ENCODE results near the gene B3GAT1. TPM values are rescaled to one million over a fixed set of nuclear protein-coding genes. Genes with fewer than 3 reads are reported as not detected.

Gene B3GAT1
- total RNA-seq, 3 donors from 2014 or later: 0.16 to 2.9 (median 2.8) TPM

- intact Hi-C loops (cut with DNase I; ENCODE audit: low total_unique reads): no loop called here
- Histone ChIP-seq H3K36me3 (no peaks in the 10 kb centered on the region), H3K4me3 (no peak overlapping the region), H3K27me3 (no peaks in the 10 kb centered on the region), H3K9me3 (no peaks in the 10 kb centered on the region), H3K4me1 (no peaks in the 10 kb centered on the region), H3K27ac (no peak overlapping the region)
- DNase-seq (ENCODE audit: low spot score in 2 of 2): no peak
- TF ChIP-seq POLR2AphosphoS5 (IDR thresholded peaks at IDR 0.05): no peak
Observed at GRCh38 chr11:134380785-134381184, 31.3 kb downstream of the B3GAT1 start.

- Histone ChIP-seq H3K4me3 (no peak overlapping the region), H3K27ac (no peak overlapping the region), H3K9me3 (no peaks in the 10 kb centered on the region), H3K36me3 (no peaks in the 10 kb centered on the region), H3K4me1 (no peaks in the 10 kb centered on the region), H3K27me3 (no peaks in the 10 kb centered on the region)
- intact Hi-C loops (cut with DNase I; ENCODE audit: low total_unique reads): no loop called here
- no peak for TF ChIP-seq POLR2AphosphoS5 (IDR thresholded peaks at IDR 0.05)
- TF ChIP-seq, protein P1, sequence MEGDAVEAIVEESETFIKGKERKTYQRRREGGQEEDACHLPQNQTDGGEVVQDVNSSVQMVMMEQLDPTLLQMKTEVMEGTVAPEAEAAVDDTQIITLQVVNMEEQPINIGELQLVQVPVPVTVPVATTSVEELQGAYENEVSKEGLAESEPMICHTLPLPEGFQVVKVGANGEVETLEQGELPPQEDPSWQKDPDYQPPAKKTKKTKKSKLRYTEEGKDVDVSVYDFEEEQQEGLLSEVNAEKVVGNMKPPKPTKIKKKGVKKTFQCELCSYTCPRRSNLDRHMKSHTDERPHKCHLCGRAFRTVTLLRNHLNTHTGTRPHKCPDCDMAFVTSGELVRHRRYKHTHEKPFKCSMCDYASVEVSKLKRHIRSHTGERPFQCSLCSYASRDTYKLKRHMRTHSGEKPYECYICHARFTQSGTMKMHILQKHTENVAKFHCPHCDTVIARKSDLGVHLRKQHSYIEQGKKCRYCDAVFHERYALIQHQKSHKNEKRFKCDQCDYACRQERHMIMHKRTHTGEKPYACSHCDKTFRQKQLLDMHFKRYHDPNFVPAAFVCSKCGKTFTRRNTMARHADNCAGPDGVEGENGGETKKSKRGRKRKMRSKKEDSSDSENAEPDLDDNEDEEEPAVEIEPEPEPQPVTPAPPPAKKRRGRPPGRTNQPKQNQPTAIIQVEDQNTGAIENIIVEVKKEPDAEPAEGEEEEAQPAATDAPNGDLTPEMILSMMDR (IDR thresholded peaks at IDR 0.05): no peak
- TF ChIP-seq POLR2A (IDR thresholded peaks at IDR 0.05): no peak
- no peak for DNase-seq (ENCODE audit: low spot score in 2 of 2)
Observed at GRCh38 chr11:134380229-134380628, 31.8 kb downstream of the B3GAT1 start.

DNA sequence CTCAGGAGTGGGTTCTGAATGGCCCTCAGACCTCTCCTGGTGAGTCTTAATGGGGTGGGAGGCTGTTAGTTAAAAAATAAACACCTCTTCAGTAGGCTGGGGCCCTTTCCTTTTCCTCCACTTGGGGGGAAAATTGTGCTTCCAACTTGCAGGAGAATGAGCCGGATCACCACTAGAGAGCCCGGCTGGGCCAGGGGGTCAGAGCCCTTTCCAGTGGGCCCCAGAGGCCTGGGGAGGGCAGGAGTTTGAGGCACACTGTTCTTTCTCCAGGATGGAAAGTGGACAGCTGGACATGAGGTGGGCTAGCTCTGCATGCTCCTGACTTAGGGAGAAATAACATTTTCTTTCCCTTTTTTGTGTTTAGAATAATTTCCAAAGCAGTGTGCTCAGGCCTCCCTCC, 32.8 kb downstream of the B3GAT1 start:
- intact Hi-C loops (cut with DNase I; ENCODE audit: low total_unique reads): no loop called here
- DNase-seq (ENCODE audit: low spot score in 2 of 2): no peak
- no peak overlapping the region for H3K4me3 ChIP-seq
- TF ChIP-seq POLR2AphosphoS5 (IDR thresholded peaks at IDR 0.05) (no peak), POLR2A (IDR thresholded peaks at IDR 0.05) (no peak)
- TF ChIP-seq, protein P1 (IDR thresholded peaks at IDR 0.05): no peak
- H3K36me3 ChIP-seq: no peaks in the 10 kb centered on the region
- H3K27me3 ChIP-seq: no peaks in the 10 kb centered on the region
- H3K27ac ChIP-seq: no peak overlapping the region
- H3K9me3 ChIP-seq: no peaks in the 10 kb centered on the region
- H3K4me1 ChIP-seq: no peaks in the 10 kb centered on the region

- no peaks in the 10 kb centered on the region for H3K27me3 ChIP-seq
- no peak overlapping the region for H3K4me3 ChIP-seq
- H3K9me3 ChIP-seq: no peaks in the 10 kb centered on the region
- intact Hi-C loops (cut with DNase I; ENCODE audit: low total_unique reads): no loop called here
- no peak for TF ChIP-seq POLR2AphosphoS5 (IDR thresholded peaks at IDR 0.05)
- TF ChIP-seq, protein P1 (IDR thresholded peaks at IDR 0.05): no peak
- no peaks in the 10 kb centered on the region for H3K36me3 ChIP-seq
- H3K27ac ChIP-seq: no peak overlapping the region
- no peaks in the 10 kb centered on the region for H3K4me1 ChIP-seq
- no peak for DNase-seq (ENCODE audit: low spot score in 2 of 2)
Observed at GRCh38 chr11:134377876-134378275, 34.2 kb downstream of the B3GAT1 start.

- TF ChIP-seq POLR2AphosphoS5 (IDR thresholded peaks at IDR 0.05) (no peak), POLR2A (IDR thresholded peaks at IDR 0.05) (no peak)
- TF ChIP-seq, protein P1 (IDR thresholded peaks at IDR 0.05): no peak
- Histone ChIP-seq H3K27me3 (no peaks in the 10 kb centered on the region), H3K36me3 (no peaks in the 10 kb centered on the region), H3K4me3 (no peak overlapping the region), H3K4me1 (no peaks in the 10 kb centered on the region), H3K9me3 (no peaks in the 10 kb centered on the region), H3K27ac (no peak overlapping the region)
- DNase-seq (ENCODE audit: low spot score in 2 of 2): peak in 1 of 2 donors; percentile 22
- intact Hi-C loops (cut with DNase I; ENCODE audit: low total_unique reads): no loop called here
Observed at GRCh38 chr11:134376150-134376921, 35.7 kb downstream of the B3GAT1 start.

All from breast epithelium (tissue), 4 donors.